Astrocyte (in vitro differentiated cells and primary cell): ENCODE results near the gene KLF18. TPM values are rescaled to one million over a fixed set of nuclear protein-coding genes. Genes with fewer than 3 reads are reported as not detected.

Source experiments
- DNase-seq: peaks from one replicate; pipeline ENCODE4 v3.0.0-alpha.2; 2010; ENCODE audit warnings: low read depth
- FAIRE-seq: peaks from 2 replicates; lab custom pipeline; 2011; peaks lifted over from hg19 to GRCh38; lab: Jason Lieb, UNC
- H2AFZ ChIP-seq: 2 replicates; pipeline ENCODE4 v1.6.0; 2012; ENCODE audit warnings: low read depth, low read length, inconsistent platforms
- H3K27ac ChIP-seq: 2 replicates; pipeline ENCODE4 v1.5.1; 2011; ENCODE audit warnings: low read depth, low read length, inconsistent platforms
- H3K27me3 ChIP-seq: 2 replicates; pipeline ENCODE4 v1.6.0; 2011; ENCODE audit warnings: low read length, inconsistent platforms; ENCODE audit not compliant: insufficient read depth
- H3K36me3 ChIP-seq: 2 replicates; pipeline ENCODE4 v1.5.1; 2011; ENCODE audit warnings: low read length, inconsistent platforms; ENCODE audit not compliant: insufficient read depth
- H3K4me1 ChIP-seq: 2 replicates; pipeline ENCODE4 v1.5.1; 2011; ENCODE audit warnings: low read length, inconsistent platforms; ENCODE audit not compliant: insufficient read depth
- H3K4me2 ChIP-seq: 2 replicates; pipeline ENCODE4 v1.6.0; 2012; ENCODE audit warnings: low read length, inconsistent platforms
- H3K4me3 ChIP-seq: 2 replicates; pipeline ENCODE4 v1.5.1; 2011; ENCODE audit warnings: low read depth, mild to moderate bottlenecking, low read length, inconsistent platforms; ENCODE audit not compliant: insufficient read depth
- H3K79me2 ChIP-seq: 2 replicates; pipeline ENCODE4 v1.6.0; 2012; ENCODE audit warnings: mild to moderate bottlenecking, low read length, inconsistent platforms; ENCODE audit not compliant: insufficient read depth
- H3K9ac ChIP-seq: 2 replicates; pipeline ENCODE4 v1.6.0; 2012; ENCODE audit warnings: mild to moderate bottlenecking, low read length, inconsistent platforms
- H3K9me3 ChIP-seq: 2 replicates; pipeline ENCODE4 v1.5.1; 2012; ENCODE audit warnings: low read depth, mild to moderate bottlenecking, low read length, inconsistent platforms; ENCODE audit not compliant: insufficient read depth
- H4K20me1 ChIP-seq: 2 replicates; pipeline ENCODE4 v1.6.0; 2012; ENCODE audit warnings: low read length, inconsistent platforms; ENCODE audit not compliant: insufficient read depth
- H3K27ac Mint-ChIP-seq: one replicate; pipeline ENCODE4 v1.8.0; 2021; ENCODE audit warnings: mild to moderate bottlenecking, mixed read lengths; ENCODE audit not compliant: unreplicated experiment
- H3K27me3 Mint-ChIP-seq: one replicate; pipeline ENCODE4 v1.8.0; 2021; ENCODE audit warnings: low read depth, mixed read lengths; ENCODE audit not compliant: unreplicated experiment
- H3K36me3 Mint-ChIP-seq: one replicate; pipeline ENCODE4 v1.8.0; 2021; ENCODE audit warnings: low read depth, mixed read lengths; ENCODE audit not compliant: unreplicated experiment
- H3K4me1 Mint-ChIP-seq: one replicate; pipeline ENCODE4 v1.8.0; 2021; ENCODE audit warnings: low read depth, mixed read lengths; ENCODE audit not compliant: unreplicated experiment
- H3K4me3 Mint-ChIP-seq: one replicate; pipeline ENCODE4 v1.8.0; 2021; ENCODE audit warnings: mild to moderate bottlenecking, moderate library complexity, mixed read lengths; ENCODE audit not compliant: unreplicated experiment
- H3K9me3 Mint-ChIP-seq: one replicate; pipeline ENCODE4 v1.8.0; 2021; ENCODE audit warnings: mild to moderate bottlenecking, mixed read lengths; ENCODE audit not compliant: unreplicated experiment
- EZH2 ChIP-seq: IDR thresholded peaks from 2 replicates; pipeline ENCODE4 v1.6.1; 2012; ENCODE audit warnings: mild to moderate bottlenecking, low read length, inconsistent platforms; ENCODE audit not compliant: insufficient read depth
- total RNA-seq: library from RNA; stranded (reverse); gene quantifications from 2 replicates; pipeline ENCODE4 v1.2.1, GENCODE V29; 2021
- TF ChIP-seq, protein P1 (sequence below): IDR thresholded peaks from 2 replicates; pipeline ENCODE4 v1.5.1; 2011; ENCODE audit warnings: low read depth, mild to moderate bottlenecking, inconsistent platforms, low read length, moderate library complexity; ENCODE audit not compliant: insufficient read depth

Gene KLF18
- total RNA-seq, 1 donor from 2014 or later = not detected

DNA sequence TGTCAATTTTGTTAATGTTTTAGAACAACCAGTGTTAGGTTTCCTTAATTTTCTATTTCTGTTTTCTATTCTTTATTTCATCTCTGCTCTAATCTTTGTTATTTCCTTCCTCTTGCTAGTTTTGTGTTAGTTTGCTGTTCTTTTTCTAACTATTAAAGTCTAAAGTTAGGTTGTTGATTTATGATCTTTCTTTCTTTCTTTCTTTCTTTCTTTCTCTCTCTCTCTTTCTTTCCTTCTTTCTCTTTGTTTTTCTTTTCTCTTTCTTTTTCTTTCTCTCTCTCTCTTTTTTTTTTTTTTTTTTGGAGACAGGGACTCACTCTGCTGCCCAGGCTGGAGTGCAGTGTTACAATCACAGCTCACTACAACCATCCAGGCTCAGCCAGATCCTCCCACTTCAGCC, 17.4 kb upstream of the KLF18 start:
- no peaks in the 10 kb centered on the region for H3K4me1 Mint-ChIP-seq
- H3K4me1 ChIP-seq = peaks cover 3% of the 10 kb centered on the region
- no peaks in the 10 kb centered on the region for H3K79me2 ChIP-seq
- DNase-seq = no peak
- no peak overlapping the region for H3K27ac Mint-ChIP-seq
- H4K20me1 ChIP-seq = no peaks in the 10 kb centered on the region
- H3K36me3 ChIP-seq = no peaks in the 10 kb centered on the region
- no peaks in the 10 kb centered on the region for H3K27me3 ChIP-seq
- H3K9me3 Mint-ChIP-seq = peaks cover 4% of the 10 kb centered on the region
- H3K4me2 ChIP-seq = no peak overlapping the region
- no peaks in the 10 kb centered on the region for H3K36me3 Mint-ChIP-seq
- no peak overlapping the region for H3K9ac ChIP-seq
- H2AFZ ChIP-seq = no peak overlapping the region
- no peak overlapping the region for H3K4me3 Mint-ChIP-seq
- no peaks in the 10 kb centered on the region for H3K27me3 Mint-ChIP-seq
- FAIRE-seq = no peak
- TF ChIP-seq, protein P1, sequence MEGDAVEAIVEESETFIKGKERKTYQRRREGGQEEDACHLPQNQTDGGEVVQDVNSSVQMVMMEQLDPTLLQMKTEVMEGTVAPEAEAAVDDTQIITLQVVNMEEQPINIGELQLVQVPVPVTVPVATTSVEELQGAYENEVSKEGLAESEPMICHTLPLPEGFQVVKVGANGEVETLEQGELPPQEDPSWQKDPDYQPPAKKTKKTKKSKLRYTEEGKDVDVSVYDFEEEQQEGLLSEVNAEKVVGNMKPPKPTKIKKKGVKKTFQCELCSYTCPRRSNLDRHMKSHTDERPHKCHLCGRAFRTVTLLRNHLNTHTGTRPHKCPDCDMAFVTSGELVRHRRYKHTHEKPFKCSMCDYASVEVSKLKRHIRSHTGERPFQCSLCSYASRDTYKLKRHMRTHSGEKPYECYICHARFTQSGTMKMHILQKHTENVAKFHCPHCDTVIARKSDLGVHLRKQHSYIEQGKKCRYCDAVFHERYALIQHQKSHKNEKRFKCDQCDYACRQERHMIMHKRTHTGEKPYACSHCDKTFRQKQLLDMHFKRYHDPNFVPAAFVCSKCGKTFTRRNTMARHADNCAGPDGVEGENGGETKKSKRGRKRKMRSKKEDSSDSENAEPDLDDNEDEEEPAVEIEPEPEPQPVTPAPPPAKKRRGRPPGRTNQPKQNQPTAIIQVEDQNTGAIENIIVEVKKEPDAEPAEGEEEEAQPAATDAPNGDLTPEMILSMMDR = no peak
- TF ChIP-seq EZH2 = no peak
- no peak overlapping the region for H3K27ac ChIP-seq
- H3K9me3 ChIP-seq = no peaks in the 10 kb centered on the region
- H3K4me3 ChIP-seq = no peak overlapping the region

DNA sequence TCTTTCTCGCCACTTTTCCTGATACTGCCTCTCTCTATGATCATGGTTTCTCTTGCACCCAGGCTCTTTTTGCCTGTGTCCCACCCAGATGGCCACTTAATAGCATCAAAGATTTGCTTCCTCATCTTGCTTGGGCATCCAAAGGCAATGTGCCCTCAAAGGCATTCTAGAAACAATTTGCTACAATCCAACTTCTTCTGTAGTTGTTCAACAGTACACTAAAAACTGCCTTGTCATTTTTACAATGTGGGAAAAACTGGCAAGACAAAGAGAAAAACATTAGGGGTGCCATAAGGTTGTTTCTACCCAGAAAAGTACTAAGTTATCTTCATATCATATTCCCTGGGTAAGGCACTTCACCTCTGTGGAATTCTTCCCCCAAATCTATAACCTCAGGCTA, 16.5 kb upstream of the KLF18 start:
- Histone ChIP-seq H3K4me2 (no peak overlapping the region), H3K36me3 (no peaks in the 10 kb centered on the region), H3K9me3 (no peaks in the 10 kb centered on the region), H4K20me1 (no peaks in the 10 kb centered on the region), H3K27ac (no peak overlapping the region), H3K27me3 (no peaks in the 10 kb centered on the region), H3K4me3 (no peak overlapping the region), H3K79me2 (no peaks in the 10 kb centered on the region), H3K9ac (no peak overlapping the region), H3K4me1 (peaks cover 3% of the 10 kb centered on the region), H2AFZ (no peak overlapping the region)
- H3K27me3 Mint-ChIP-seq = no peaks in the 10 kb centered on the region
- FAIRE-seq (no peak), DNase-seq (no peak)
- H3K4me1 Mint-ChIP-seq = no peaks in the 10 kb centered on the region
- no peak overlapping the region for H3K27ac Mint-ChIP-seq
- no peaks in the 10 kb centered on the region for H3K36me3 Mint-ChIP-seq
- H3K9me3 Mint-ChIP-seq = peaks cover 1% of the 10 kb centered on the region
- no peak overlapping the region for H3K4me3 Mint-ChIP-seq
- TF ChIP-seq EZH2 = no peak
- TF ChIP-seq, protein P1 = no peak

DNA sequence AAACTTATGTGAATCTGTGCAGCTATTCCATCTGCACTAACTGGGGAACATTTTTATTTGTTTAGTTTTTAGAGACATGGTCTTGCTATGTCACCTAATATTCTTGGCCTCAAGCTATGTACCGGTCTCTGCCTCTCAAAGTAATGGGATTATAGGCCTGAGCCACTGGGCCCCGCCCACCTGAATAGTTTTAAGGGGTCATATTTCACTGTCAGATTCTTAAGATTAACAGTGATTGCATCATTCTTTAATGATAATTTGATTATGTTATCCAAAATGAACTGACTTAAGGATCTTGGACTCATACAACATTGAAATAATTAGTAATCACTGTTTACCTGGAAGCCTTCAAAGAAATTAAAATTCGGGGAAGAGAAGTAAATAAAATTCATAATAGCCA, 12.6 kb upstream of the KLF18 start:
- Histone ChIP-seq H3K4me2 (no peak overlapping the region), H3K27ac (no peak overlapping the region), H3K4me1 (peaks cover 3% of the 10 kb centered on the region), H2AFZ (no peak overlapping the region), H3K9me3 (no peaks in the 10 kb centered on the region), H3K27me3 (peaks cover 18% of the 10 kb centered on the region), H3K4me3 (no peak overlapping the region), H3K9ac (no peak overlapping the region), H3K36me3 (no peaks in the 10 kb centered on the region), H3K79me2 (no peaks in the 10 kb centered on the region), H4K20me1 (no peaks in the 10 kb centered on the region)
- Mint-ChIP-seq H3K4me3 (no peak overlapping the region), H3K36me3 (no peaks in the 10 kb centered on the region), H3K27ac (peak overlapping the region; percentile 78), H3K27me3 (no peaks in the 10 kb centered on the region), H3K9me3 (no peaks in the 10 kb centered on the region), H3K4me1 (no peaks in the 10 kb centered on the region)
- TF ChIP-seq, protein P1 = no peak
- TF ChIP-seq EZH2 = no peak
- peak; percentile 12 for DNase-seq
- FAIRE-seq = no peak
